B cell (primary cell): ENCODE results near the gene DHX35.

Experiments
- EZH2 ChIP-seq: IDR thresholded peaks from 2 replicates; pipeline ENCODE4 v1.6.1; 2012; ENCODE audit warnings: borderline replicate concordance, low read depth, mild to moderate bottlenecking, moderate library complexity, low read length; ENCODE audit not compliant: insufficient read depth, poor library complexity, severe bottlenecking
- TF ChIP-seq, protein P1 (sequence below): fragments of 200-600 bp; IDR thresholded peaks from one replicate; pipeline ENCODE4 v1.8.0; 2022; ENCODE audit warnings: antibody characterized with exemption, mild to moderate bottlenecking

DNA sequence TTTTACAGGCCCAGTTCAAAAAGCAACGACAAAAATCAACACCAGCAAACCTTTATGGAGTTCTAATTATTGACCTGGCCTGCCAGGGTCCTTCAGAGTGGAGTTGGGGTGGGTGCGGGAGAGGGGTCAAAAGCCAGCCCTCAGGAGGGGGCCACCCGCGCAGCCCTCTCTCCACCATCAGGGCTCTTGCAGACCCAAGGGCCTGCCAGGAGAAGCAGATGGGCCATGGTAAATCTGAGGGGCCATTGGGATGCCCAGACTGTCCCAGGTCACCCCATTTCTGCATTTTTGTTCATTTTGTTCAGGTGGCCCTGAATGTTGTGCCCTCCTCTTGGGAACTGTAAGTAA is 88.4 kb downstream of the DHX35 start:
- TF ChIP-seq, protein P1, sequence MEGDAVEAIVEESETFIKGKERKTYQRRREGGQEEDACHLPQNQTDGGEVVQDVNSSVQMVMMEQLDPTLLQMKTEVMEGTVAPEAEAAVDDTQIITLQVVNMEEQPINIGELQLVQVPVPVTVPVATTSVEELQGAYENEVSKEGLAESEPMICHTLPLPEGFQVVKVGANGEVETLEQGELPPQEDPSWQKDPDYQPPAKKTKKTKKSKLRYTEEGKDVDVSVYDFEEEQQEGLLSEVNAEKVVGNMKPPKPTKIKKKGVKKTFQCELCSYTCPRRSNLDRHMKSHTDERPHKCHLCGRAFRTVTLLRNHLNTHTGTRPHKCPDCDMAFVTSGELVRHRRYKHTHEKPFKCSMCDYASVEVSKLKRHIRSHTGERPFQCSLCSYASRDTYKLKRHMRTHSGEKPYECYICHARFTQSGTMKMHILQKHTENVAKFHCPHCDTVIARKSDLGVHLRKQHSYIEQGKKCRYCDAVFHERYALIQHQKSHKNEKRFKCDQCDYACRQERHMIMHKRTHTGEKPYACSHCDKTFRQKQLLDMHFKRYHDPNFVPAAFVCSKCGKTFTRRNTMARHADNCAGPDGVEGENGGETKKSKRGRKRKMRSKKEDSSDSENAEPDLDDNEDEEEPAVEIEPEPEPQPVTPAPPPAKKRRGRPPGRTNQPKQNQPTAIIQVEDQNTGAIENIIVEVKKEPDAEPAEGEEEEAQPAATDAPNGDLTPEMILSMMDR, result no peak
- TF ChIP-seq EZH2, result no peak
